ENCODE results near the gene KRTAP3-3. TPM values are rescaled to one million over a fixed set of nuclear protein-coding genes. Genes with fewer than 3 reads are reported as not detected.

Gene KRTAP3-3
- total and polyA plus RNA-seq, 2 experiments from 2014 or later: not detected

DNA sequence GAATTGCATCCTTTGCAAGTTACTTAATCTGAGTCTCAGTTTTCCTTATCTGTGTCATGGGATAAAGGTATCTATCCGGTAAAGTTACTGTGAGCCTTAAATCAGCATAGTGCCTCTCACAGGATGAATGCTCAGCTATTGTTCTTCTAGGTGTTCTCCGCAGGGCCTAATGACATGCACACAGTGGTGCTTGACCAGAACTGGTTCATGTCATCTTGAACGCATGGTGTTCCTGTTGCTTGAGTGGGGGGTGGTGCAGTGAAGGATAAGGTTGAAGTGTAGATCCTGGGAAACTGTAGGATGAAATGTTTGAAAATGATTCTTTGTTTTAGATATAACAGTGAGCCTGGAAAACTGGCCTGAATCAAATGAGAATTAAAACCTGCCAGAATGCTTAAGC is 13.8 kb downstream of the KRTAP3-3 start:
- no peaks in the 10 kb centered on the region for H3K9me3 Mint-ChIP-seq
- no peaks in the 10 kb centered on the region for H3K36me3 ChIP-seq (ENCODE audit: insufficient read depth)
- no peak overlapping the region for H3K4me3 Mint-ChIP-seq
- H3K27ac Mint-ChIP-seq: no peak overlapping the region
- DNase-seq (ENCODE audit: low spot score): peak; percentile 12
- peaks cover 6% of the 10 kb centered on the region for H3K27me3 Mint-ChIP-seq (ENCODE audit: insufficient read depth, low read depth, poor library complexity)
- H3K4me1 Mint-ChIP-seq: peaks cover 11% of the 10 kb centered on the region; the same call in 2 of the 3 replicates
- TF ChIP-seq STAT1 (IDR thresholded peaks at IDR 0.05; ENCODE audit: unreplicated experiment): no peak
- no peak for TF ChIP-seq CREB1 (CRISPR knock-in tag; IDR thresholded peaks at IDR 0.05; ENCODE audit: low read depth)
- no peak for TF ChIP-seq EZH2 (IDR thresholded peaks at IDR 0.05; ENCODE audit: low read depth, unreplicated experiment)
- TF ChIP-seq EZH2phosphoT487 (IDR thresholded peaks at IDR 0.05; ENCODE audit: unreplicated experiment): no peak
- TF ChIP-seq NANOG (IDR thresholded peaks at IDR 0.05; ENCODE audit: borderline replicate concordance): no peak
- TF ChIP-seq, protein P1, sequence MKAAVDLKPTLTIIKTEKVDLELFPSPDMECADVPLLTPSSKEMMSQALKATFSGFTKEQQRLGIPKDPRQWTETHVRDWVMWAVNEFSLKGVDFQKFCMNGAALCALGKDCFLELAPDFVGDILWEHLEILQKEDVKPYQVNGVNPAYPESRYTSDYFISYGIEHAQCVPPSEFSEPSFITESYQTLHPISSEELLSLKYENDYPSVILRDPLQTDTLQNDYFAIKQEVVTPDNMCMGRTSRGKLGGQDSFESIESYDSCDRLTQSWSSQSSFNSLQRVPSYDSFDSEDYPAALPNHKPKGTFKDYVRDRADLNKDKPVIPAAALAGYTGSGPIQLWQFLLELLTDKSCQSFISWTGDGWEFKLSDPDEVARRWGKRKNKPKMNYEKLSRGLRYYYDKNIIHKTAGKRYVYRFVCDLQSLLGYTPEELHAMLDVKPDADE (IDR thresholded peaks at IDR 0.05): no peak
- no peak for TF ChIP-seq ZNF114 (CRISPR knock-in tag; IDR thresholded peaks at IDR 0.05)
- TF ChIP-seq, protein P2, sequence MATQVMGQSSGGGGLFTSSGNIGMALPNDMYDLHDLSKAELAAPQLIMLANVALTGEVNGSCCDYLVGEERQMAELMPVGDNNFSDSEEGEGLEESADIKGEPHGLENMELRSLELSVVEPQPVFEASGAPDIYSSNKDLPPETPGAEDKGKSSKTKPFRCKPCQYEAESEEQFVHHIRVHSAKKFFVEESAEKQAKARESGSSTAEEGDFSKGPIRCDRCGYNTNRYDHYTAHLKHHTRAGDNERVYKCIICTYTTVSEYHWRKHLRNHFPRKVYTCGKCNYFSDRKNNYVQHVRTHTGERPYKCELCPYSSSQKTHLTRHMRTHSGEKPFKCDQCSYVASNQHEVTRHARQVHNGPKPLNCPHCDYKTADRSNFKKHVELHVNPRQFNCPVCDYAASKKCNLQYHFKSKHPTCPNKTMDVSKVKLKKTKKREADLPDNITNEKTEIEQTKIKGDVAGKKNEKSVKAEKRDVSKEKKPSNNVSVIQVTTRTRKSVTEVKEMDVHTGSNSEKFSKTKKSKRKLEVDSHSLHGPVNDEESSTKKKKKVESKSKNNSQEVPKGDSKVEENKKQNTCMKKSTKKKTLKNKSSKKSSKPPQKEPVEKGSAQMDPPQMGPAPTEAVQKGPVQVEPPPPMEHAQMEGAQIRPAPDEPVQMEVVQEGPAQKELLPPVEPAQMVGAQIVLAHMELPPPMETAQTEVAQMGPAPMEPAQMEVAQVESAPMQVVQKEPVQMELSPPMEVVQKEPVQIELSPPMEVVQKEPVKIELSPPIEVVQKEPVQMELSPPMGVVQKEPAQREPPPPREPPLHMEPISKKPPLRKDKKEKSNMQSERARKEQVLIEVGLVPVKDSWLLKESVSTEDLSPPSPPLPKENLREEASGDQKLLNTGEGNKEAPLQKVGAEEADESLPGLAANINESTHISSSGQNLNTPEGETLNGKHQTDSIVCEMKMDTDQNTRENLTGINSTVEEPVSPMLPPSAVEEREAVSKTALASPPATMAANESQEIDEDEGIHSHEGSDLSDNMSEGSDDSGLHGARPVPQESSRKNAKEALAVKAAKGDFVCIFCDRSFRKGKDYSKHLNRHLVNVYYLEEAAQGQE (IDR thresholded peaks at IDR 0.05; ENCODE audit: unreplicated experiment): no peak
- no peak for TF ChIP-seq POLR2AphosphoS5 (IDR thresholded peaks at IDR 0.05; ENCODE audit: low read depth)
- no peak for TF ChIP-seq JUNB (IDR thresholded peaks at IDR 0.05; ENCODE audit: unreplicated experiment)
- TF ChIP-seq, protein P3, sequence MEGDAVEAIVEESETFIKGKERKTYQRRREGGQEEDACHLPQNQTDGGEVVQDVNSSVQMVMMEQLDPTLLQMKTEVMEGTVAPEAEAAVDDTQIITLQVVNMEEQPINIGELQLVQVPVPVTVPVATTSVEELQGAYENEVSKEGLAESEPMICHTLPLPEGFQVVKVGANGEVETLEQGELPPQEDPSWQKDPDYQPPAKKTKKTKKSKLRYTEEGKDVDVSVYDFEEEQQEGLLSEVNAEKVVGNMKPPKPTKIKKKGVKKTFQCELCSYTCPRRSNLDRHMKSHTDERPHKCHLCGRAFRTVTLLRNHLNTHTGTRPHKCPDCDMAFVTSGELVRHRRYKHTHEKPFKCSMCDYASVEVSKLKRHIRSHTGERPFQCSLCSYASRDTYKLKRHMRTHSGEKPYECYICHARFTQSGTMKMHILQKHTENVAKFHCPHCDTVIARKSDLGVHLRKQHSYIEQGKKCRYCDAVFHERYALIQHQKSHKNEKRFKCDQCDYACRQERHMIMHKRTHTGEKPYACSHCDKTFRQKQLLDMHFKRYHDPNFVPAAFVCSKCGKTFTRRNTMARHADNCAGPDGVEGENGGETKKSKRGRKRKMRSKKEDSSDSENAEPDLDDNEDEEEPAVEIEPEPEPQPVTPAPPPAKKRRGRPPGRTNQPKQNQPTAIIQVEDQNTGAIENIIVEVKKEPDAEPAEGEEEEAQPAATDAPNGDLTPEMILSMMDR (conservative IDR thresholded peaks at IDR 0.05; ENCODE audit: low read depth in 2 of 2): no peak
- no peak for TF ChIP-seq ZNF331 (CRISPR knock-in tag; IDR thresholded peaks at IDR 0.05; ENCODE audit: low read depth)
- TF ChIP-seq ZNF462 (CRISPR knock-in tag; IDR thresholded peaks at IDR 0.05): no peak
- 0 out of 2 replicates have a peak, but pooled peaks cover 3% of the 10 kb centered on the region for H3K9me2 ChIP-seq (ENCODE audit: insufficient read depth)
- no peaks in the 10 kb centered on the region for H3K36me3 Mint-ChIP-seq (ENCODE audit: low read depth)
- H2AFZ ChIP-seq: peak overlapping the region; percentile 84
- H3K27me3 ChIP-seq (ENCODE audit: insufficient read depth): no peaks in the 10 kb centered on the region
- ATAC-seq: peak; percentile 81
- H3K79me2 ChIP-seq (replicated peaks; ENCODE audit: insufficient read depth): no peaks in the 10 kb centered on the region
- H3K4me2 ChIP-seq: no peak overlapping the region
- no peaks in the 10 kb centered on the region for H3F3A ChIP-seq (replicated peaks; ENCODE audit: low read depth)
- H3K4me1 ChIP-seq (ENCODE audit: insufficient read depth): 0 out of 2 replicates have a peak, but pooled peaks cover 3% of the 10 kb centered on the region
- no peaks in the 10 kb centered on the region for H4K20me1 ChIP-seq (replicated peaks; ENCODE audit: insufficient read depth)
- no peak overlapping the region for H3K27ac ChIP-seq (ENCODE audit: low read depth)
- H3K4me3 ChIP-seq: no peak overlapping the region
